ENCODE results near the gene SKAP2. TPM values are rescaled to one million over a fixed set of nuclear protein-coding genes. Genes with fewer than 3 reads are reported as not detected.

The SKAP2 gene
- total RNA-seq (2022; extraction: Qiagen RNA extraction; ENCODE audit: low read depth): 9.8 to 23.3 TPM (median 20.1 TPM) in 5 replicates

GRCh38 chr7:26864309-26865093, at the start of gene SKAP2:
TSS of gene SKAP2 (minus strand) at chr7:26864590. CDS start at chr7:26864429, 161 bp downstream.

Other genes with a start within 250 kb of the SKAP2 start
- 2.7 to 4.7 TPM (median 3.8 TPM) in 5 replicates for gene HOXA1, start 231.4 kb upstream of the SKAP2 start, total RNA-seq (2022; extraction: Qiagen RNA extraction; ENCODE audit: low read depth)
- gene HOXA2, start 238.1 kb upstream of the SKAP2 start, total RNA-seq (2022; extraction: Qiagen RNA extraction; ENCODE audit: low read depth): 0.69 to 1.5 TPM (median 0.94 TPM) in 5 replicates

Measured in A549 treated with ZK216348 at 1 μM for 4 hours (cell line).